HG03196 (cell line): ENCODE data around the gene EDEM2.
"Not testable (repeated sequence)": the region's sequence is repeated elsewhere in the genome, so short reads cannot be mapped to it uniquely, and the experiment has no call there.

Source experiments
- ATAC-seq: cut with Tn5 transposase; IDR thresholded peaks from one replicate; pipeline ENCODE4 v1.9.1; 2021; ENCODE audit not compliant: unreplicated experiment

The EDEM2 gene, protein sequence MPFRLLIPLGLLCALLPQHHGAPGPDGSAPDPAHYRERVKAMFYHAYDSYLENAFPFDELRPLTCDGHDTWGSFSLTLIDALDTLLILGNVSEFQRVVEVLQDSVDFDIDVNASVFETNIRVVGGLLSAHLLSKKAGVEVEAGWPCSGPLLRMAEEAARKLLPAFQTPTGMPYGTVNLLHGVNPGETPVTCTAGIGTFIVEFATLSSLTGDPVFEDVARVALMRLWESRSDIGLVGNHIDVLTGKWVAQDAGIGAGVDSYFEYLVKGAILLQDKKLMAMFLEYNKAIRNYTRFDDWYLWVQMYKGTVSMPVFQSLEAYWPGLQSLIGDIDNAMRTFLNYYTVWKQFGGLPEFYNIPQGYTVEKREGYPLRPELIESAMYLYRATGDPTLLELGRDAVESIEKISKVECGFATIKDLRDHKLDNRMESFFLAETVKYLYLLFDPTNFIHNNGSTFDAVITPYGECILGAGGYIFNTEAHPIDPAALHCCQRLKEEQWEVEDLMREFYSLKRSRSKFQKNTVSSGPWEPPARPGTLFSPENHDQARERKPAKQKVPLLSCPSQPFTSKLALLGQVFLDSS

DNA sequence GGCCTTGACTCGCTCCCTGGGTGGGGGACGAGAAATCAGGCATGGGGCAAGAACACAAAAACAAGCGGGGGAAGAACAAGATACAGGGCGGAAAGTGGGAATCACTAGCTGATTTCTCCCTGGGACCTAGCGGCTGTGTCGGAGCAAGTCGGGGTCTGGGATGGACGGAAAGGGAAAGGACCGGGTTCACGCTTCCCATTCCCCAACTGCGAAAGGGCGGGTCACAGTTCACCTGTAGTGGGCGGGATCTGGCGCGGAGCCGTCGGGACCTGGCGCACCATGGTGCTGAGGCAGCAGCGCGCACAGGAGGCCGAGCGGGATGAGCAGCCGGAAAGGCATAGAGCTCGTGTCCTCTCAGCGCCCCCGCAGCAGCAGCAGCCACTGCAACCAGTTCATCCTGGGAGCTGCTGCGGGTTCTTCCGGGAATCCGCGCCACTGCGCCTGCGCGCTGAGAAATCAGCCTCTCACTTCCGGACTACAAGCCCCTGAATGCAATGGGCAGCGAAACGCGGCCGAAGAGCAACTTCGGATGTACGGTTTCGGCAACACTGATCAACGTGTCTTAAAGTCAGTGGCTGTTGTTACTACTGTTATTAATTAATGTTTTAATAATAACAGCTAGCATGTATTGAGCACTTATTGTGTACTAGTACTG lies at the start of gene EDEM2:
TSS of gene EDEM2 (minus strand) at position 417 of the 655 bp plus-strand sequence. CDS start at position 339, 78 bp downstream.
- peak; percentile 80 for ATAC-seq

DNA sequence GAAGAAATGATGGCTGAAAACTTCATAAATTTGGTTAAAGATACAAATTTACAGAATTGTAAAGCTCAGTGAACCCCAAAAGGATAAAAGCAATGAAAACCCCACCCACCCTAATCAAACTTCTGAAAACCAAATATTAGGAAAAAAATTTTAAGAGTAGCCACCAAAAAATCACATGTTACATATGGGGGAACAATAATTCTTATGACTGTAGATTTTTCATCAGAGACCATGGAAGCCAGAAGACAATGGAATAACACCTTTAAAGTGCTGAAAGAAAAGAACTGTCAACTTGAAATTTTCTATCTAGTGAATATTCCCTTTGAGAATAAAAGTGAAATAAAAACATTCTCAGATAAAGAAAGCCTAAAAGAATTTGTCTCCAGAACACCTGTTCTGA lies 49.2 kb upstream of the EDEM2 start:
- no peak for ATAC-seq

DNA sequence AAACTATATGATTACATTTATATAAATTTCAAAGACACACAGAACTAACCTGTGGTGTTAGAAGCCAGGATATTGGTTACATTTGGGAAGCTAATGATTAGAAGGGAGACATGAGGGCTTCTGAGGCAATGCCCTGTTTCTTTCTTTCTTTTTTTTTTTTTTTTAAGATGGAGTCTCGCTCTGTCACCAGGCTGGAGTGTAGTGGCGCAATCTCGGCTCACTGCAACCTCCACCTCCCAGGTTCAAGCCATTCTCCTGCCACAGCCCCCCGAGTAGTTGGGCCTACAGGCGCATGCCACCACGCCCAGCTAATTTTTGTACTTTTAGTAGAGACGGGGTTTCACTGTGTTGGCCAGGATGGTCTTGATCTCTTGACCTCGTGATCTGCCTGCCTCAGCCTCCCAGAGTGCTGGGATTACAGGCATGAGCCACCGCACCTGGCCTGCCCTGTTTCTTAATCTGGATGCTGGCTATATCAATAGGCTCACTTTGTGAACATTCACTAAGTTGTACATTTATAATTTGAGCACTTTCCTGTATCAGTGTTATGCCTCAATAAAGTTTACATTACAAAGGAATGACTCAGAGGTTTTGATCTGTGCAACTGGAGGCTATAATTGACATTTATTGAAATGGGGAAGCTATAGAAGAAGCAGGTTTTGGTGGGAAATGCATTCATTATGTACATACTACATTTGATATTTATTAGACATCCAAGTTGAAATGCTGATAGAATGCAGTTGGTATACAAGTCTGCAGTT lies 46.1 kb upstream of the EDEM2 start:
- not testable (repeated sequence) for ATAC-seq

DNA sequence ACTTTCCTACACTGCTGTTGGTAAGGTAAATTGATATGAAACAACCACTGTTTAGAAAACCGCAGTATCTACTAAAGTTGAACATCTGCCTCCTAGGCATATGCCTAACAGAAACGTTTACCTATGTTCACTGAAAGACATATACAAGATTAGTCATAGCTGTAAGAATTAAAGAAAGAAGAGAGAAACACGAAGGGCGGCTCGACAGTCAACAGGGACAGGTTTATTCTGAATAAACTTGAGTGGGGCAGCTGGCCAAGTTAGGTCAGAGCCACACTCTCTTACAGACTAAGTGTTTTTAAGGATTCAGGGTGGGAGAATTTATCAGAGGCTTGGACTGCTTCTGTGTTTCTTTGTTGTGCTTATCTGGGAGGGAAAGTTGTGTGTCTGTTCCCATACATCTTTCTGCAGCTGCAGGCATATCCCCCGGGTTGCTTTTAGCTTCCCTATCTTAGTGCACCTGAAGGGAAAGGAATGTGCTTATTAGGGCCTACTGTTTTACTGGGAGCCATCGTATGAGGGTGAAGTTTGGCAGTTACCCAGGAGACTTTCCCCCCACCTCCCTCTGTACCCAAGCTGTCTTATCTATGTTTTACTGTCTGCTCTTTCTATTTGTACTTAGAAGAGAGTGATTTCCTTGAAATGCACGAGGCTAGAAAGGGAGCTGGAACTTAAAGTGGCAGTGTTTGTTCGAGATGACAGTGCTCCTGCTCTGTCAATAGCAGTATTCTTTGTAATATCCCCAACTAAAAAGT lies 45.2 kb upstream of the EDEM2 start:
- no peak for ATAC-seq

DNA sequence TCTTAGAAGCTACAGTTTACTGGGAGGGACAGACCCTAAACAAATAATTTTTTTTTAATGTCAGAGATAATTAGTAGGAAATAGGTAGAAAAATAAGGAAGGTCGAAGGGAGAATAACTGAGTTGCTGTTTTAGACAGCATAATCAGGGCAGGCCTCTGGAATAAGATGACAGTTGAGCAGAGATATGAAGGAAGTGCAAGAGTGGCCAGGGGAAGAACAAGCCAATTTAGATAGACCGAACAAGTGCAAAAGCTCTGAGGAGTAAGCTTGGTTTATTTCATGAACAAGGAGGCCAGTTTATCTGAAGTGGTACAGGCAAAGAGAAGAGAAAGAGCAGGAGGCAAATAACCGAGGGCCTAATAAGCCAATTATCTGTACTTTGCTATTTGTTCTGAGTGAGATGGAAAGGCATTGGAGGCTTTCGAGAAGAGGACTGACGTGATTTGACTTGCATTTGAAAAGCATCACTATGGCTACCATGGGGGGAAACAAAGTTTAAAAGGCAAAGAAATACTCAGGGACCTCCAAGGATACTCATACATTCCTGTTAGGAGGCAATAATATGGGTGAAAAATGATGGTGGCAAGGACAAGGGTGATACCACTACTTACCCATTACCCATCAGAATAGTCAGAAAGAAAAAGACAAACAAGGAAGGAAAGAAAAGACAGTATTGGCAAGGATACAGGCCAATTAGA lies 44.4 kb upstream of the EDEM2 start:
- ATAC-seq = no peak

DNA sequence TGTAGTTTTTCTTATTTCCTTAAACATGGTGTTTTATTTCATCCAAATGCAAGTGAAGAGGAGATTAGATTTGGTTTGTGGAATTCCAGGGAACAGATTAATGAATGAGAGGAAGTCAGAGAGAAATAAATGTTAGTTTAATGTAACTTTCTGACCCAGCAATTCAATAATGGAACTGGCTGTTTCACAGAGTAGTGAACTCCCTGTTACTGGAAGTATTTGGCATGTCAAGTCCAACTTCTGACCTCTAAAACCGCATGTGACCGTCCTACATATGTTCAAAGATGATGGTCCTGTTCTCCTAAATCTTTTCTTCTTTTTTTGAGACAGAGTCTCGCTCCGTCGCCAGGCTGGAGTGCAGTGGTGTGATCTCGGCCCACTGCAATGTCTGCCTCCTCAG lies 43.4 kb upstream of the EDEM2 start:
- no peak for ATAC-seq

DNA sequence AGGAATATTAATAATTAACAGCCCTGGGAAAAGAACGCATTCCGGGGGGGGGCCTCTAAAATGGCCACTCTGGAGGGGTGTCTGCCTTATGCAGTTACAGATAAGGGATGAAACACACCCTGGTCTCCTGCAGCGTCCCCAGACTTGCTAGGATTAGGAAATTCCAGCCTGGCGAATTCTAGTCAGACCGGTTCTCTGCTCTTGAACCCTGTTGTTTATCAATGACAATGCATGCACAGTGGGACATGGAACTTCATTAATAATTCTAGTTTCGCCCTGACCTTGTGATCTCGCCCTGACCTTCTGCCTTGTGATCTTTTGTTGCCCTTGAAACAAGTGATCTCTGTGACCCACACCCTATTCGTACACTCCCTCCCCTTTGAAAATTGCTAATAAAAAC lies 42.1 kb upstream of the EDEM2 start:
- not testable (repeated sequence) for ATAC-seq

DNA sequence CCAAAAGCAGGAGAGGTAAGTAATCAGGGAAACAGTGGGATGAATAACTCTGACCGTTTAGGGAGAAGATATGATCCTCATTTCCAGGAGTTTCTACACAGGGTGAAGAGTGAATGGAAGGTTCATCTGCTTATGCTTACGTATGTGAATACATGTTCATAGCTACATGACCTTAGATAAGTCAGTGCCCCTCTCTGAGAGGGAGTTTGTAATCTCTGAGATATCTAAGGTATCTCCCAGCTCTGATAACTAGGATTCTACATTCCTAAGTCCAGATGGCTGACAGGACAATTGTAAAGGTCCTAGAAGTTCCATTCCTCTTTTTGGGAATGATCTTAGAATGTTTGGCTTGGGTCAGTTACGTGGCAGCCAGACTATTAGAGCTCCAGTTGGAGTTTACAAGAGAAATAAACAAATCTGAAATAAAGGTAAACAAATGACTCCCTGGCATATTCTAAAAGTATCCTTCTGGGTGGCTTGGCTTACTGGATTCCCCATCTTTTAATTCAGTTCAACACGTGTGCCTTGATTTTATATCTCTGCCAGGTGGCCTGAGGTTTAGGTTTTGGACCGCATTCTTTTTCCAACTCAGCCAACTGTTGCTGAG lies 40.6 kb upstream of the EDEM2 start:
- no peak for ATAC-seq

DNA sequence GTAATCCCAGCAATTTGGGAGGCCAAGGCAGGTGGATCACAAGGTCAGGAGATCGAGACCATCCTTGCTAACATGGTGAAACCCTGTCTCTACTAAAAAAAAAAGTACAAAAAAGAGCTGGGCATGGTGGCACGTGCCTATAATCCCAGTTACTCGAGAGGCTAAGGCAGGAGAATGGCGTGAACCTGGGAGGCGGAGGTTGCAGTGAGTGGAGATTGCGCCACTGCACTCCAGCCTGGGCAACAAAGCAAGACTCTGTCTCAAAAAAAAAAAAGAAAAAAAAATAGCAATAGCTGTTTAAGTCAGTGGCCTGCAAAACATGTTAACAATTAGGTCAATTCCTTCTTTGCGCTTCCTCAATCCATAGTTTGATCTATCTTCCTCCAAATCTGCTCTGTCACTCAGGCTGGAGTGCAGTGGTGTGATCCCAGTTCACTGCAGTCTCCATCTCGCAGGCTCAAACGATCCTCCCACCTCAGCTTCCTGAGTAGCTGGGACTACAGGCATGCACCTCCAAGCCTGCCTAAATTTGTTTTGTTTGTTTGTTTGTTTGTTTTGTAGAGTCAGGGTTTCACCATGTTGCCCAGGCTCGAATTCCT lies 39.7 kb upstream of the EDEM2 start:
- not testable (repeated sequence) for ATAC-seq

DNA sequence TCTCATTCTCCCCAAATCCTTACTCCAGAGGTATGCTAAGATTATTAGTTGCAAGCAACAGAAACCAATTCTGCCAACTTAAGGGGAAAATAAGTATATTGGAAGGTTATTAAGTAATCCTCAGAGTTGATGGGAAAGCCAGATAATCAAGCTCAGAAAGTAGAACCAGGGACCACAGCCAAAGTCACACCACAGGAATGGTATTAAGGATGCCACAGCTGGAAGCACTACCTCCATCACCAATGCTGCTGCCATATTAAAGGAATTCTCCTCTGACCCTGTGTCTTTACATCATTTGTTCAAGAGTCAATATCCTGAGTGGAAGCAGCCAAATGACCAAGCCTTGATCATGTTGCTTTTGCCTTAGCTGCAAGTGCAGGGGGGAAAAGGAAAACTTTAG lies 34.6 kb upstream of the EDEM2 start:
- no peak for ATAC-seq

DNA sequence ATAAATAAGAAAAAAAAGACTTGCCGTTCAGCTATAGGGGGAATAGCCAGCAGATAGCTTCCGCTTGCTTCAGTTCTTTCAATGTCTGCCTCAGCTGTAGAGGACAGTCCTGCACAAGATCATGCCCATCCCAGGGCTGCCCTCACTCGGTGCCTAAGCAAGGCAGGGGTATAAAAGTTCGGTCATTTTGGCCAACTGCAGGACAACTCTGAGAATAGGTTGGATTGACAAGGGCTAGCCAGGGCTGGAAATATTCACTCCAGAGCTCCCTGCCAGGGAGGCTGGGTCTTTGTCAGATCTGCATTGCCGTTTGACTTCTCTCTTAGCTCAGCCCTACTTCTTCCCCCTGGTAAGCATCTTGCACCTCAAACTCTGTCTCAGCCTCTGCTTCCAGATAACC lies 33.1 kb upstream of the EDEM2 start:
- ATAC-seq = no peak

DNA sequence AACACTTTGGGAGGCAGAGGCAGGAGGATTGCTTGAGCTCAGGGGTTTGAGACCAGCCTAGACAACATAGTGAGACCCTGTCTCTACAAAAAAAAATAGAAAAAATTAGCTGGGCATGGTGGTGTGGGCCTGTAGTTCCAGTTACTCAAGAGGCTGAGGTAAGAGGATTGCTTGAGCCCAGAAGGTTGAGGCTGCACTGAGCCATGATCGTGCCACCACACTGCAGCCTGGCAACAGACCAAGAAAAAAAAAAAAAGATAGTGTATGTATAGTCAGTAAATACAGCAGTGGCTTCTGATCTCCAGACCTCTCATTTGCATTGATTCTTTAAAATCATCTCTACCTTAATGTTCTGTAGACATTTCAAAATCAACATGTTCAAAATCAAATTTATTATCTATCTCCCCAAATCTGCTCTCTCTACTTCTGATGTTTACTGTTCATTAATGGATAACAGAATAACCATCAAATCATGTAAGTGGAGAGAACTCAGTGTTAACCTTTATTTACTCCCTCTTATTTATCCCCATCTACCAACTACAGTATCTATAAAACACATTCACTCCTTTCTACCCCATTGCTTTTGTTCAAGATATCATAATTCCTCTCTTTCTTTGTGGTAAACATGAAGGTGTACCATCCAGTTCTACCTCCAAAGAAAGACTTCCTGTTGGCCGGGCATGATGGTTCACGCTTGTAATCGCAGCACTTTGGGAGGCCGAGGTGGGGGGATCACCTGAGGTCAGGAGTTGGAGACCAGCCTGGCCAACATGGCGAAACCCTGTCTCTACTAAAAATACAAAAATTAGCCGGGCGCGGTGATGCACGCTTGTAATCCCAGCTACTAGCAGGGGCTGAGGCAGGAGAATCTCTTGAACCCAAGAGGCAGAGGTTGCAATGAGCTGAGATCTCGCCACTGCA lies 32.4 kb upstream of the EDEM2 start:
- no peak for ATAC-seq

DNA sequence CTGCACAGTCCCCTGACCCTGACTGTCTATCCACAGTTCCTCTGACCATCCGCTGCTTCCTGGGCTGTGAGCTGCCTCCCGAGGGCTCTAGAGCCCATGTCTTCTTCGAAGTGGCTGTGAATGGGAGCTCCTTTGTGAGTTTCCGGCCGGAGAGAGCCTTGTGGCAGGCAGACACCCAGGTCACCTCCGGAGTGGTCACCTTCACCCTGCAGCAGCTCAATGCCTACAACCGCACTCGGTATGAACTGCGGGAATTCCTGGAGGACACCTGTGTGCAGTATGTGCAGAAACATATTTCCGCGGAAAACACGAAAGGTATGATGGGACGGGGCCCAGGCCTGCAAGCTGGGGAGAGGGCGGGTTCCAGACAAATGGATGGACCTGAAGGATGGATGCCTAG lies 29.0 kb upstream of the EDEM2 start:
- ATAC-seq = no peak

DNA sequence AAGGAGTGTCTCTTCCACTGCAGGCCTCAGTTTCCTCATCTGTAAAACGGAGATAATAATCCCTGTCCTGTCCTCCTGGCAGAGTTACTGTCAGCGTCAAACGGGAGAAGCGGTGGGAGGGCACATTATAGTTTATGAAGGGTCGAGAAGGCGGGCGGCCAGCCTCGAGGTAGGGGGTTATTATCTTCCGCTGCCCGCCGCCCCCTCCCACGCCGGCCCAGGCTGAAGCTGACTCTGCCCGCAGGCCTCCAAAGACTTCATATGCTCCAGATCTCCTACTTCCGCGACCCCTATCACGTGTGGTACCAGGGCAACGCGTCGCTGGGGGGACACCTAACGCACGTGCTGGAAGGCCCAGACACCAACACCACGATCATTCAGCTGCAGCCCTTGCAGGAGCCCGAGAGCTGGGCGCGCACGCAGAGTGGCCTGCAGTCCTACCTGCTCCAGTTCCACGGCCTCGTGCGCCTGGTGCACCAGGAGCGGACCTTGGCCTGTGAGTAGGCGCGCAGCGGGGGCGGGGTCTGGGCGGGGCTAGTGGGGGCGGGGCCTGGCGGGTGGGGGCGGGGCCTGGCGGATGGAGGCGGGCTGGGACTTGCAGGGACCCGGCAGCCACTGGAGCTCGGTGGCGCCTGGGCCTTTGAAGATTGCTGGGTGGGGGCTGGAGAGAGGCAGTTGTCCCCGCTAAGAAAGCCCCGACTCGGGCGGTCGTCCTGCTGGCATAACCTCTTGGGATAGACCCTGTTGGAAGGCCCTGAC lies 27.5 kb upstream of the EDEM2 start:
- no peak for ATAC-seq

DNA sequence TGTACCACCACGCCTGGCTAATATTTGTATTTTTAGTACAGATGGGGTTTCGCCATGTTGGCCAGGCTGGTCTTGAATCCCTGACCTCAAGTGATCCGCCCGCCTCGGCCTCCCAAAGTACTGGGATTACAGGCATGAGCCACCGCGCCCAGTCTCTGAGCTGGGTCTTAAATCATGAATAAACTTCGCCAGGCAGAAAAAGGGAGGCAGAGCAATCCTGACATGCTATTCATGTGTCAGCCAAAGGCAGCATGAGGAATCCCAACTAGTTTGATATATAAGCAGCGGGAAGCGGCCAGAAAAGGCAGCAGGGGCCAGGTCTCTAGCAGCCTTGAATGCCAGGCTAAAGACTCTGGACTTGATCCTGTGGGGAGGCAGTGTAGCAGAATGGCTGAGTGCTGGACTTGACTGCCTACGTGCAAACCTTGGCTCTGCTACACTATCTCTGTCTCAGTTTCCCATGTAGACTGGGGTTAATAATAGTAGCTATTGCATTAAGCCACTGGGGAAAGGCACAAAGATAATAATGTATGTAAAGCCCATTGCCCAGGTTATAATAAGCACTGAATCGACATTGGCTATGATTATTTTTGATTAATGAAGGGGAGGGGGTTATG lies 26.5 kb upstream of the EDEM2 start:
- no peak for ATAC-seq

DNA sequence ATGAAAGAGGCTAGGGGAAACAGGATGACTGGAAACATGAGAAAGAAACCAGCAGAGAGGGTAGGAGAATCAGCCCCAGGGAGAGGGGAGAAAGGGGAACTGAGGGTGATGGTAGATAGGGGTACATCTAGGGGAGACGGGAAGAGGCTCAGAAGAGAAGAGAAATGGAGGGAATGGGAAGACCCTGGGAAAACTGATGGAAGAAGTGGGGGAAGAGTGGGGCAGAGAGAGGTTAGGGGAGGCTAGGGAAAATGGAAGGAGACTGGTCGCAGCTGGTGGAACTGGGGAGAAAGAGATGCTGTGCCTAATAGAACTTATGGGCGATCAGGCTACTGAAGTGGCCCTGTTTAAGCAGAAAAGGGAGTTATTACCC lies 25.3 kb upstream of the EDEM2 start:
- no peak for ATAC-seq

DNA sequence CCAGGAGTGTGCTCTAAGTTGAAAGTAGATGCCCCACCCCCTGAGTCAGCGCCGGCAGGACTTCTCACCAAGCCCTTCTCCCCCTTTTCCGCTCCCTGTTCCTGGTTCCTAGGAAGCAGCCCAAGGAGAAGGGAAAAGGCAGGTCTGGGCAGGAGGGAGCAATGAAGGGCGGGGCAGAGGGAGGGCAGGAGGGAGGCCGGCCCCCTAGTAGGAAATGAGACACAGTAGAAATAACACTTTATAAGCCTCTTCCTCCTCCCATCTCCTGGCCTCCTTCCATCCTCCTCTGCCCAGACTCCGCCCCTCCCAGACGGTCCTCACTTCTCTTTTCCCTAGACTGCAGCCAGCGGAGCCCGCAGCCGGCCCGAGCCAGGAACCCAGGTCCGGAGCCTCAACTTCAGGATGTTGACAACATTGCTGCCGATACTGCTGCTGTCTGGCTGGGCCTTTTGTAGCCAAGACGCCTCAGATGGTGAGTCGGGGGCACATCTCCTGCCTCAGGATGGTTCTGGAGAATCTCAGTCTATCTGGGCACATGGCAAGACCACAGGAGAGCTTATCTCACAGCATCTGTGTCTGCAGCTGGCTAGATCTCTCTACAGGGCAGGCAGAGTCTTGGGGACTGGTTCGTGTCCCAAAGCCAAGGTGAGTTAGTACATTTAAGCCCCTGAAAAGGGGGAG lies 24.8 kb upstream of the EDEM2 start, which contains the start of gene PROCR:
TSS of gene PROCR (plus strand) at position 320 of the 681 bp plus-strand sequence. CDS start at position 403, 83 bp downstream.
- ATAC-seq = no peak
